H1 (cell line): ENCODE measurements around the gene DCTN5. TPM values are rescaled to one million over a fixed set of nuclear protein-coding genes. Genes with fewer than 3 reads are reported as not detected.

Source experiments
- CTCF ChIP-seq, 3 experiments: IDR thresholded peaks; 1 replicate in 2 of 3; 2 replicates in 1 of 3; pipeline versions ENCODE4 v1.5.1 to v1.6.1; 2011; ENCODE audit warnings: low read length in 3 of 3, mild to moderate bottlenecking in 3 of 3, inconsistent platforms in 2 of 3, low read depth in 1 of 3, moderate library complexity in 1 of 3; ENCODE audit not compliant: insufficient read depth in 1 of 3; ENCODE audit errors: control extremely low read depth in 1 of 3
- SRF ChIP-seq: IDR thresholded peaks from 2 replicates; pipeline ENCODE4 v1.6.1; 2011; ENCODE audit warnings: mild to moderate bottlenecking, low read depth, low read length, moderate library complexity
- polyA plus RNA-seq, 7 experiments: library from polyadenylated mRNA; depleted of rRNA in 3 of 7; stranded (reverse) in 5 of 7; unstranded in 2 of 7; fragments of >200 nt in 5 of 7; fragments of 200-250 nt in 2 of 7; gene quantifications; 1 replicate in 5 of 7; 2 replicates in 1 of 7; 4 replicates in 1 of 7; pipeline versions ENCODE4 v1.2.1 to v1.2.3, GENCODE V29; 2011 to 2013; ENCODE audit warnings: missing spikeins in 2 of 7, mixed read lengths in 2 of 7
- total RNA-seq: library from RNA; stranded (reverse); fragmentation: NEBNext Ultra II Directional; extraction: Animal tissue kit (Norgen Biotek cat#: 25700); gene quantifications from 2 replicates; pipeline ENCODE4 v1.2.1, GENCODE V29; 2021

DCTN5 gene
- total and polyA plus RNA-seq, 2 of the 8 experiments (the other 6 are each of a cell fraction or from before 2014, with no cell fraction given), result 36.0 to 74.0 TPM

- peak; percentile 29 to 65 (median 47); a peak in 3 of 4 replicates for TF ChIP-seq CTCF (IDR thresholded peaks at IDR 0.05; ENCODE audit: control extremely low read depth in 1 of 3, insufficient read depth in 1 of 3, low read depth in 1 of 3, low read length in 3 of 3)
- no peak for TF ChIP-seq SRF
Observed at GRCh38 chr16:23597003-23597756, 44.1 kb upstream of the DCTN5 start (continued).
